ENCODE results near the gene CDC42BPB.

CDC42BPB gene

GRCh38 chr14:103104654-103105452 lies 47.5 kb upstream of the CDC42BPB start (continued):
- TF ChIP-seq ZNF223 (tag by site-specific recombination; IDR thresholded peaks at IDR 0.05) (peak; percentile 79), ZNF23 (tag by site-specific recombination; IDR thresholded peaks at IDR 0.05; ENCODE audit: borderline replicate concordance) (no peak), ZNF704 (tag by site-specific recombination; IDR thresholded peaks at IDR 0.05) (no peak), ZNF362 (tag by site-specific recombination; IDR thresholded peaks at IDR 0.05) (no peak), ZNF514 (tag by site-specific recombination; IDR thresholded peaks at IDR 0.05) (no peak), ZNF530 (tag by site-specific recombination; IDR thresholded peaks at IDR 0.05; ENCODE audit: low read depth) (no peak), ZBTB1 (tag by site-specific recombination; IDR thresholded peaks at IDR 0.05) (no peak; the same call in 1 of the 2 replicates), ZNF544 (tag by site-specific recombination; IDR thresholded peaks at IDR 0.05) (no peak; the same call in 1 of the 2 replicates), KLF10 (tag by site-specific recombination; IDR thresholded peaks at IDR 0.05) (no peak)

- no peaks in the 10 kb centered on the region for H3K36me3 ChIP-seq (ENCODE audit: control insufficient read depth in 2 of 2, insufficient read depth in 1 of 2, low read length in 2 of 2)
- ChIA-PET POLR2A (no interaction called here), CTCF (interaction anchor here (0.6 to 4.6 kb wide), 42 partner anchors 9 to 1342 kb away, joined by 3 to 80 read pairs (median 6); partner anchors contain the start of genes EXOC3L4, LBHD2 and TNFAIP2)
- no peaks in the 10 kb centered on the region for H3K9me3 ChIP-seq (ENCODE audit: control insufficient read depth, insufficient read depth, low read depth, low read length)
- H3K4me1 ChIP-seq (ENCODE audit: control insufficient read depth, insufficient read depth, low read length), result no peaks in the 10 kb centered on the region
- H3K4me3 ChIP-seq (ENCODE audit: low read depth, low read length), result no peak overlapping the region
- no peak overlapping the region for H3K27ac ChIP-seq (ENCODE audit: extremely low read depth, low read depth, low read length)
- TF ChIP-seq AEBP2 (tag by site-specific recombination; IDR thresholded peaks at IDR 0.05; ENCODE audit: borderline replicate concordance), result no peak
- TF ChIP-seq GLIS2 (tag by site-specific recombination; IDR thresholded peaks at IDR 0.05), result peak; percentile 24; the same call in 1 of the 2 replicates
Observed at GRCh38 chr14:103104389-103104653, 47.0 kb upstream of the CDC42BPB start.

- H3K27ac ChIP-seq (ENCODE audit: extremely low read depth, low read depth, low read length), result no peak overlapping the region
- peak overlapping the region; percentile 33 for H3K4me3 ChIP-seq (ENCODE audit: low read depth, low read length)
- H3K9me3 ChIP-seq (ENCODE audit: control insufficient read depth, insufficient read depth, low read depth, low read length), result no peaks in the 10 kb centered on the region
- no peaks in the 10 kb centered on the region for H3K36me3 ChIP-seq (ENCODE audit: control insufficient read depth in 2 of 2, insufficient read depth in 1 of 2, low read length in 2 of 2)
- POLR2A ChIA-PET, result interaction anchor here (0.6 kb wide), 2 partner anchors 178 to 219 kb away, joined by 3 to 4 read pairs; no protein-coding TSS in a partner anchor
- 0 out of 2 replicates have a peak, but pooled peaks cover 2% of the 10 kb centered on the region for H3K4me1 ChIP-seq (ENCODE audit: control insufficient read depth, insufficient read depth, low read length)
- CTCF ChIA-PET, result interaction anchor here (0.6 to 4.6 kb wide), 21 partner anchors 8 to 1341 kb away, joined by 3 to 80 read pairs (median 10); partner anchors contain the start of genes EXOC3L4 and TNFAIP2
- TF ChIP-seq ZNF521 (tag by site-specific recombination; IDR thresholded peaks at IDR 0.05) (no peak), TSHZ1 (tag by site-specific recombination; IDR thresholded peaks at IDR 0.05; ENCODE audit: borderline replicate concordance) (no peak; the same call in 1 of the 2 replicates), AEBP2 (tag by site-specific recombination; IDR thresholded peaks at IDR 0.05; ENCODE audit: borderline replicate concordance) (no peak), ZNF510 (tag by site-specific recombination; IDR thresholded peaks at IDR 0.05; ENCODE audit: insufficient replicate concordance) (no peak), PATZ1 (tag by site-specific recombination; IDR thresholded peaks at IDR 0.05) (peak; percentile 81), ZNF391 (tag by site-specific recombination; IDR thresholded peaks at IDR 0.05; ENCODE audit: borderline replicate concordance, low read depth) (0 out of 2 replicates have a peak, but pooled peaks have one; percentile 27), KLF10 (tag by site-specific recombination; IDR thresholded peaks at IDR 0.05) (peak; percentile 78), ZNF701 (tag by site-specific recombination; IDR thresholded peaks at IDR 0.05) (no peak)
Observed at GRCh38 chr14:103103461-103104388, 46.4 kb upstream of the CDC42BPB start.
